ENCODE measurements around the gene DSG4. TPM values are rescaled to one million over a fixed set of nuclear protein-coding genes. Genes with fewer than 3 reads are reported as not detected.
A peak's percentile ranks its signal among the peaks of the same experiment; 100 is the strongest.

The DSG4 gene
- polyA plus RNA-seq, 2 of the 4 experiments (the other 2 are of a cell fraction), result 0.03 TPM; not detected in 1

DNA sequence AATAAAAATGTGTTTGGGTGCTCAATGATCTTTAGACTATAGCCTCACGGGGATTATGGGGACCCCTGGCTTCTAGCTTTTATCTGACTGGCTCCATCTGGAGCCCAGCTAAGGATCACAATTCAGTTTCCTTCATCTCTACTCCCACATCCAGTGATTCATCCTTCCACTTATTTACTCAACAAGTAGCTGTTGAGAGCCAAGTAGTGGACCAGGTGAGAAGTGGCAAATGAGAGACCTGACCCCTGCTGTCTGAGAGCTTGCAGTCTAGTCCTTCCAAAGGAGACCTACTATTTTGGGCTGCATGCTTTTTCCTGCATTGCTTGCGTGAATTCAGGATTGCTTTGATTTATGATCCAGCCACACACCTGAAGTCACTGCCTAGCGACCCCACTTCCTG, 60.2 kb downstream of the DSG4 start:
- DNase-seq (ENCODE audit: low read depth in 1 of 2, low spot score in 1 of 2) (peak in 1 of 2 experiments; percentile 12), ATAC-seq (no peak), FAIRE-seq (no peak)
- ChIA-PET CTCF (interaction anchor here (1.3 to 2.2 kb wide), 2 partner anchors 13 to 120 kb away, joined by 3 to 7 read pairs; no protein-coding TSS in a partner anchor), POLR2A (no interaction called here)
- Histone ChIP-seq H3K9me3 (no peaks in the 10 kb centered on the region), H3K27ac (no peak overlapping the region), H3K4me3 (no peak overlapping the region), H3K4me2 (no peak overlapping the region), H3K4me1 (no peaks in the 10 kb centered on the region)
- no peak for TF ChIP-seq POLR2AphosphoS2 (conservative IDR thresholded peaks at IDR 0.05; ENCODE audit: low read length)
- no peak for TF ChIP-seq ZSCAN20 (CRISPR knock-in tag; IDR thresholded peaks at IDR 0.05)
- TF ChIP-seq, protein P1, sequence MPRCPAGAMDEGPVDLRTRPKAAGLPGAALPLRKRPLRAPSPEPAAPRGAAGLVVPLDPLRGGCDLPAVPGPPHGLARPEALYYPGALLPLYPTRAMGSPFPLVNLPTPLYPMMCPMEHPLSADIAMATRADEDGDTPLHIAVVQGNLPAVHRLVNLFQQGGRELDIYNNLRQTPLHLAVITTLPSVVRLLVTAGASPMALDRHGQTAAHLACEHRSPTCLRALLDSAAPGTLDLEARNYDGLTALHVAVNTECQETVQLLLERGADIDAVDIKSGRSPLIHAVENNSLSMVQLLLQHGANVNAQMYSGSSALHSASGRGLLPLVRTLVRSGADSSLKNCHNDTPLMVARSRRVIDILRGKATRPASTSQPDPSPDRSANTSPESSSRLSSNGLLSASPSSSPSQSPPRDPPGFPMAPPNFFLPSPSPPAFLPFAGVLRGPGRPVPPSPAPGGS (IDR thresholded peaks at IDR 0.05), result no peak
- no peak for TF ChIP-seq CHD2 (IDR thresholded peaks at IDR 0.05; ENCODE audit: low read length, partially characterized antibody)
- no peak for TF ChIP-seq ZC3H11A (IDR thresholded peaks at IDR 0.05)
- TF ChIP-seq HOXB13 (CRISPR knock-in tag; IDR thresholded peaks at IDR 0.05; ENCODE audit: low read depth), result no peak
- no peak for TF ChIP-seq GATA3 (IDR thresholded peaks at IDR 0.05; ENCODE audit: borderline replicate concordance)
- TF ChIP-seq EP300 (IDR thresholded peaks at IDR 0.05), result no peak
- TF ChIP-seq FOSL2 (IDR thresholded peaks at IDR 0.05), result no peak
- TF ChIP-seq FOSL2 (CRISPR knock-in tag; IDR thresholded peaks at IDR 0.05), result no peak
- TF ChIP-seq, protein P2, sequence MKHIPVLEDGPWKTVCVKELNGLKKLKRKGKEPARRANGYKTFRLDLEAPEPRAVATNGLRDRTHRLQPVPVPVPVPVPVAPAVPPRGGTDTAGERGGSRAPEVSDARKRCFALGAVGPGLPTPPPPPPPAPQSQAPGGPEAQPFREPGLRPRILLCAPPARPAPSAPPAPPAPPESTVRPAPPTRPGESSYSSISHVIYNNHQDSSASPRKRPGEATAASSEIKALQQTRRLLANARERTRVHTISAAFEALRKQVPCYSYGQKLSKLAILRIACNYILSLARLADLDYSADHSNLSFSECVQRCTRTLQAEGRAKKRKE (CRISPR knock-in tag; IDR thresholded peaks at IDR 0.05; ENCODE audit: low read depth), result no peak
- TF ChIP-seq HDAC2 (IDR thresholded peaks at IDR 0.05), result no peak
- TF ChIP-seq MAFK (IDR thresholded peaks at IDR 0.05; ENCODE audit: partially characterized antibody), result no peak
- no peak for TF ChIP-seq CEBPB (IDR thresholded peaks at IDR 0.05)
- TF ChIP-seq JUNB (IDR thresholded peaks at IDR 0.05), result no peak
- TF ChIP-seq TFCP2L1 (CRISPR knock-in tag; IDR thresholded peaks at IDR 0.05), result no peak
- WGBS (ENCODE audit: missing lambda C conversion rate), result 52% methylated on average over 2 of the region's 3 CpGs

DNA sequence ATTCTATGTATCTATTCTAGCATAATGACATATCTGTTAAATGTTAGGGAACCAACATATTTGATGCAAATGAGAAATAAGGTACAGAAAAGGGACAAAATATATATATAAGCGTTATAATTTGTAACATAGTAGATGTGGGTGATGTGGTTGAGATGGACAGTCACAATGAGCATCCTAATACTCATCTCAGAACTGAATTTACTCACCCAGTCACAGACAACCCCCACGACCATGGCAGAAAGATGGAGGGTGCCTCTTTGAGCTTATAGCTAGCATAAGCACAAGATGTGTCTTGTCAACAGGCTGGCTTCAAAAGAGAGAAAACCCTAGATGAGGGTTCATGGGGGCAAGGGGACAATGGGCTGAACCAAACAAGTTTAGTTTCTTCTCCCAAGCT, 61.8 kb downstream of the DSG4 start:
- FAIRE-seq, result no peak
- CTCF ChIA-PET, result interaction anchor here (2.2 kb wide), 1 partner anchor 14 kb away, joined by 7 read pairs; no protein-coding TSS in a partner anchor

More for the DNA sequence above, 61.8 kb downstream of the DSG4 start:
- no peak for ATAC-seq
- Histone ChIP-seq H3K4me3 (no peak overlapping the region), H3K4me1 (no peaks in the 10 kb centered on the region), H3K9me3 (no peaks in the 10 kb centered on the region), H3K4me2 (no peak overlapping the region), H3K27ac (no peak overlapping the region)
- TF ChIP-seq, protein P1 (IDR thresholded peaks at IDR 0.05), result no peak
- TF ChIP-seq RCOR1 (IDR thresholded peaks at IDR 0.05; ENCODE audit: low read depth, low read length) (no peak), GATA3 (IDR thresholded peaks at IDR 0.05; ENCODE audit: borderline replicate concordance) (no peak), NPAS2 (CRISPR knock-in tag; IDR thresholded peaks at IDR 0.05; ENCODE audit: borderline replicate concordance) (no peak)
- TF ChIP-seq, protein P3, sequence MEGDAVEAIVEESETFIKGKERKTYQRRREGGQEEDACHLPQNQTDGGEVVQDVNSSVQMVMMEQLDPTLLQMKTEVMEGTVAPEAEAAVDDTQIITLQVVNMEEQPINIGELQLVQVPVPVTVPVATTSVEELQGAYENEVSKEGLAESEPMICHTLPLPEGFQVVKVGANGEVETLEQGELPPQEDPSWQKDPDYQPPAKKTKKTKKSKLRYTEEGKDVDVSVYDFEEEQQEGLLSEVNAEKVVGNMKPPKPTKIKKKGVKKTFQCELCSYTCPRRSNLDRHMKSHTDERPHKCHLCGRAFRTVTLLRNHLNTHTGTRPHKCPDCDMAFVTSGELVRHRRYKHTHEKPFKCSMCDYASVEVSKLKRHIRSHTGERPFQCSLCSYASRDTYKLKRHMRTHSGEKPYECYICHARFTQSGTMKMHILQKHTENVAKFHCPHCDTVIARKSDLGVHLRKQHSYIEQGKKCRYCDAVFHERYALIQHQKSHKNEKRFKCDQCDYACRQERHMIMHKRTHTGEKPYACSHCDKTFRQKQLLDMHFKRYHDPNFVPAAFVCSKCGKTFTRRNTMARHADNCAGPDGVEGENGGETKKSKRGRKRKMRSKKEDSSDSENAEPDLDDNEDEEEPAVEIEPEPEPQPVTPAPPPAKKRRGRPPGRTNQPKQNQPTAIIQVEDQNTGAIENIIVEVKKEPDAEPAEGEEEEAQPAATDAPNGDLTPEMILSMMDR (IDR thresholded peaks at IDR 0.05), result no peak
- DNase-seq (ENCODE audit: low read depth in 1 of 2, low spot score in 1 of 2), result no peak
- 16% methylated on average over 2 of the region's 2 CpGs for WGBS (ENCODE audit: missing lambda C conversion rate)
- POLR2A ChIA-PET, result no interaction called here
